Neural cell (in vitro differentiated cells): ENCODE results near the gene LRRC72. TPM values are rescaled to one million over a fixed set of nuclear protein-coding genes. Genes with fewer than 3 reads are reported as not detected.
"Not testable (repeated sequence)": the region's sequence is repeated elsewhere in the genome, so short reads cannot be mapped to it uniquely, and the experiment has no call there.

Source experiments
- H2AFZ ChIP-seq: fragments of 200-600, 300-800 bp; sonication (generic), shearing (Covaris generic); 2 replicates; pipeline ENCODE4 v1.6.0; 2014; ENCODE audit warnings: low read depth, mild to moderate bottlenecking, antibody characterized with exemption, low read length, moderate library complexity
- H3F3A ChIP-seq: fragments of 200-600 bp; shearing (Covaris generic); 2 replicates; pipeline ENCODE4 v1.6.1; 2016; ENCODE audit warnings: mild to moderate bottlenecking, moderate library complexity, mixed read lengths, antibody characterized with exemption, low read length; ENCODE audit not compliant: insufficient read depth, poor library complexity, severe bottlenecking
- H3K27ac ChIP-seq: fragments of 200-600, 300-800 bp; sonication (generic), shearing (Covaris generic); 2 replicates; pipeline ENCODE4 v1.5.1; 2014; ENCODE audit warnings: mild to moderate bottlenecking, low read length, moderate library complexity
- H3K27me3 ChIP-seq: fragments of 300-800, 200-600 bp; sonication (generic), shearing (Covaris generic); 2 replicates; pipeline ENCODE4 v1.6.0; 2014; ENCODE audit warnings: mild to moderate bottlenecking, low read depth, low read length, moderate library complexity; ENCODE audit not compliant: insufficient read depth
- H3K36me3 ChIP-seq: fragments of 300-800, 200-600 bp; sonication (generic), shearing (Covaris generic); 2 replicates; pipeline ENCODE4 v1.5.1; 2014; ENCODE audit warnings: mild to moderate bottlenecking, antibody characterized with exemption, low read length, moderate library complexity; ENCODE audit not compliant: insufficient read depth
- H3K4me2 ChIP-seq: fragments of 300-800, 200-600 bp; sonication (generic), shearing (Covaris generic); 2 replicates; pipeline ENCODE4 v1.6.0; 2014; ENCODE audit warnings: mild to moderate bottlenecking, low read length
- H3K4me3 ChIP-seq: fragments of 300-800, 200-600 bp; sonication (generic), shearing (Covaris generic); 2 replicates; pipeline ENCODE4 v1.5.1; 2014; ENCODE audit warnings: mild to moderate bottlenecking, low read length, moderate library complexity
- H3K79me2 ChIP-seq: fragments of 200-600 bp; shearing (Covaris generic); replicated peaks from 2 replicates; pipeline ENCODE4 v1.6.0; 2014; ENCODE audit warnings: mild to moderate bottlenecking, low read length, moderate library complexity; ENCODE audit not compliant: insufficient read depth
- H3K9ac ChIP-seq: fragments of 300-800, 200-600 bp; sonication (generic), shearing (Covaris generic); 2 replicates; pipeline ENCODE4 v1.6.1; 2016; ENCODE audit warnings: mild to moderate bottlenecking, low read length, mixed read lengths
- H3K9me2 ChIP-seq: fragments of 200-600 bp; shearing (Covaris generic); 2 replicates; pipeline ENCODE4 v1.6.1; 2016; ENCODE audit warnings: mild to moderate bottlenecking, low read length, mixed read lengths; ENCODE audit not compliant: insufficient read depth
- H3K9me3 ChIP-seq: fragments of 200-600, 300-800 bp; sonication (generic), shearing (Covaris generic); 2 replicates; pipeline ENCODE4 v1.6.1; 2016; ENCODE audit warnings: mild to moderate bottlenecking, mixed run types, low read length, moderate library complexity, mixed read lengths
- H4K20me1 ChIP-seq: fragments of 200-600 bp; shearing (Covaris generic); 2 replicates; pipeline ENCODE4 v1.6.1; 2016; ENCODE audit warnings: mild to moderate bottlenecking, mixed run types; ENCODE audit not compliant: insufficient read depth
- CTCF ChIP-seq: fragments of 450-650 bp; IDR thresholded peaks from 2 replicates; pipeline ENCODE4 v1.5.1; 2014; ENCODE audit warnings: antibody characterized with exemption, mild to moderate bottlenecking, moderate library complexity; ENCODE audit not compliant: poor library complexity, severe bottlenecking
- EP300 ChIP-seq: fragments of 450-650 bp; conservative IDR thresholded peaks from 2 replicates; pipeline ENCODE4 v1.6.1; 2014; ENCODE audit warnings: antibody characterized with exemption, mild to moderate bottlenecking, moderate library complexity; ENCODE audit not compliant: poor library complexity, severe bottlenecking
- MXI1 ChIP-seq: fragments of 450-650 bp; conservative IDR thresholded peaks from 2 replicates; pipeline ENCODE4 v1.6.1; 2014; ENCODE audit warnings: antibody characterized with exemption, mild to moderate bottlenecking; ENCODE audit not compliant: poor library complexity, severe bottlenecking
- POLR2AphosphoS5 ChIP-seq: IDR thresholded peaks from 2 replicates; pipeline ENCODE4 v1.6.1; 2012
- RAD21 ChIP-seq: fragments of 450-650 bp; conservative IDR thresholded peaks from 2 replicates; pipeline ENCODE4 v1.6.1; 2014; ENCODE audit warnings: antibody characterized with exemption, mild to moderate bottlenecking, moderate library complexity
- REST ChIP-seq: IDR thresholded peaks from 2 replicates; pipeline ENCODE4 v1.6.1; 2012; ENCODE audit warnings: borderline replicate concordance
- SMC3 ChIP-seq: fragments of 450-650 bp; conservative IDR thresholded peaks from 2 replicates; pipeline ENCODE4 v1.6.1; 2014; ENCODE audit warnings: antibody characterized with exemption, mild to moderate bottlenecking, moderate library complexity; ENCODE audit not compliant: poor library complexity
- TAF1 ChIP-seq: IDR thresholded peaks from 2 replicates; pipeline ENCODE4 v1.6.1; 2012; ENCODE audit warnings: low read depth
- polyA plus RNA-seq: library from polyadenylated mRNA; depleted of rRNA; stranded (reverse); fragments of >200 nt; gene quantifications from 2 replicates; pipeline ENCODE4 v1.2.3, GENCODE V29; 2014

LRRC72 gene
- polyA plus RNA-seq, 1 donor from 2014 or later = not detected

DNA sequence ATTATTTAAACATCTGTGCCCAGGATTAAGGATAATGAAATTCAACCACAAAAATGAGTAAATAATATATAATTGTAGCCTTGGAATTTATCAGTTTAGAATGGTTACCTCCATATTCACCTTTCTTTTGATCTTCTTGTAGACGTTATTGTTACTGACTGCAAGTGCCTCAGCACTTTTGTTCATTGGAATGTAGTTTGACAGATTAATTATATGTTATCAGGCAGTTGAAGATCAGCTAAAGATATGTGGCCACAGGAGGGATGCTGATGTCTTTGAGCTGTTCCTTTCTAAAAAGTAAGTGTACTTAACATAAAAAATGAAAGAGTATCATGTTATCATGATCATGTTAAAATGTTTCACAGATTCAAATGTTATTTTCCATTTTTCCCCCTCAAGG lies 5.6 kb downstream of the LRRC72 start:
- H3K9me2 ChIP-seq = no peaks in the 10 kb centered on the region
- peak overlapping the region; percentile 8 for H3K27ac ChIP-seq
- H2AFZ ChIP-seq = no peak overlapping the region
- H3K27me3 ChIP-seq = no peaks in the 10 kb centered on the region
- H4K20me1 ChIP-seq = no peaks in the 10 kb centered on the region
- H3K4me2 ChIP-seq = no peak overlapping the region
- H3K4me3 ChIP-seq = peak overlapping the region; percentile 11
- H3K9ac ChIP-seq = no peak overlapping the region
- H3K9me3 ChIP-seq = no peaks in the 10 kb centered on the region
- TF ChIP-seq EP300 = peak; percentile 72
- TF ChIP-seq POLR2AphosphoS5 = peak; percentile 46
- TF ChIP-seq CTCF = no peak
- no peaks in the 10 kb centered on the region for H3F3A ChIP-seq
- H3K79me2 ChIP-seq = no peaks in the 10 kb centered on the region
- H3K36me3 ChIP-seq = no peaks in the 10 kb centered on the region

- no peaks in the 10 kb centered on the region for H3K27me3 ChIP-seq
- H3K9ac ChIP-seq = no peak overlapping the region
- H3K36me3 ChIP-seq = no peaks in the 10 kb centered on the region
- no peak overlapping the region for H2AFZ ChIP-seq
- no peak overlapping the region for H3K4me2 ChIP-seq
- no peaks in the 10 kb centered on the region for H3F3A ChIP-seq
- no peak overlapping the region for H3K4me3 ChIP-seq
- no peaks in the 10 kb centered on the region for H3K9me3 ChIP-seq
- H3K79me2 ChIP-seq = no peaks in the 10 kb centered on the region
- no peaks in the 10 kb centered on the region for H3K9me2 ChIP-seq
- H3K27ac ChIP-seq = no peak overlapping the region
- H4K20me1 ChIP-seq = no peaks in the 10 kb centered on the region
- no peak for TF ChIP-seq REST
These were observed 8.9 kb downstream of the LRRC72 start for GRCh38 chr7:16535500-16535899.

DNA sequence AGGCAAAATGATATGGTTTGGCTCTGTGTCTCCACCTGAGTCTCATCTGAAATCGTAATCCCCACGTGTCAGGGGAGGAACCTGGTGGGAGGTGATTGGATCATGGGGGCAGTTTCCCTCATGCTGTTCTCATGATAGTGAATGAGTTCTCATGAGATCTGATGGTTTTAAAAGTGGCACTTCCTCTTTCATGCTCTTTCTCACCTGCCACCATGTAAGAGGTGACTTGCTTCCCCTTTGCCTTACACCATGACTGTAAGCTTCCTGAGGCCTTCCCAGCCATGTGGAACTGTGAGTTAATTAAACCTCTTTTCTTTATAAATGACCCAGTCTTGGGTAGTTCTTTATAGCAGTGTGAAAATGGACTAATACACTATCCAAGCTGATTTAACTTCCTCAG lies 13.9 kb downstream of the LRRC72 start:
- not testable (repeated sequence) for H3K9me3 ChIP-seq, H3K36me3 ChIP-seq, H3K27me3 ChIP-seq, H3K4me2 ChIP-seq, H3K9ac ChIP-seq, H4K20me1 ChIP-seq, H3F3A ChIP-seq, H3K79me2 ChIP-seq, H2AFZ ChIP-seq, H3K4me3 ChIP-seq, H3K9me2 ChIP-seq, H3K27ac ChIP-seq

GRCh38 chr7:16542401-16542800 lies 15.8 kb downstream of the LRRC72 start:
- H3K9me3 ChIP-seq = no peaks in the 10 kb centered on the region
- H3K36me3 ChIP-seq = no peaks in the 10 kb centered on the region
- no peak overlapping the region for H2AFZ ChIP-seq
- H3K27me3 ChIP-seq = no peaks in the 10 kb centered on the region
- H3K9me2 ChIP-seq = no peaks in the 10 kb centered on the region
- H3F3A ChIP-seq = no peaks in the 10 kb centered on the region
- H3K4me3 ChIP-seq = no peak overlapping the region
- H3K79me2 ChIP-seq = no peaks in the 10 kb centered on the region
- no peak overlapping the region for H3K9ac ChIP-seq
- H3K4me2 ChIP-seq = no peak overlapping the region
- H3K27ac ChIP-seq = no peak overlapping the region
- no peaks in the 10 kb centered on the region for H4K20me1 ChIP-seq
- TF ChIP-seq SMC3 (no peak), REST (no peak), RAD21 (no peak), MXI1 (no peak), CTCF (no peak), TAF1 (no peak), EP300 (no peak)
